Psoas muscle (tissue), 8 donors: ENCODE data around the gene CSRNP2. TPM values are rescaled to one million over a fixed set of nuclear protein-coding genes. Genes with fewer than 3 reads are reported as not detected.

Experiments used
- ATAC-seq, 4 donors: fragments of 200-7000 bp; cut with Tn5 transposase; one replicate each; pipeline ENCODE4 v1.9.1; 2020; ENCODE audit warnings: moderate library complexity in 3 of 4, mild to moderate bottlenecking in 2 of 4
- DNase-seq, 2 donors: peaks; one replicate each; pipeline ENCODE4 v3.0.0-alpha.2; 2020
- H3K27ac ChIP-seq: fragments of 200-600 bp; one replicate; pipeline ENCODE4 v1.8.0; 2022
- H3K27me3 ChIP-seq, 3 donors: fragments of 200-600 bp in 1 of 3; one replicate each; pipeline versions ENCODE4 v1.6.1 to v1.8.0; 2013 to 2022; ENCODE audit warnings: low read length in 2 of 3, mild to moderate bottlenecking in 2 of 3, moderate library complexity in 1 of 3; ENCODE audit not compliant: insufficient read depth in 3 of 3
- H3K36me3 ChIP-seq, 2 donors: fragments of 200-600 bp in 1 of 2; one replicate each; pipeline versions ENCODE4 v1.6.1 to v1.8.0; 2013 to 2022; ENCODE audit warnings: low read depth in 1 of 2, mild to moderate bottlenecking in 1 of 2, moderate library complexity in 1 of 2; ENCODE audit not compliant: insufficient read depth in 1 of 2
- H3K4me1 ChIP-seq: fragments of 200-600 bp; one replicate; pipeline ENCODE4 v1.8.0; 2022
- H3K4me3 ChIP-seq: fragments of 200-600 bp; one replicate; pipeline ENCODE4 v1.8.0; 2022; ENCODE audit warnings: mild to moderate bottlenecking
- H3K9me3 ChIP-seq: fragments of 200-600 bp; one replicate; pipeline ENCODE4 v1.8.0; 2022
- CTCF ChIP-seq: fragments of 200-600 bp; IDR thresholded peaks from one replicate; pipeline ENCODE4 v1.8.0; 2022; ENCODE audit warnings: antibody characterized with exemption
- WGBS, 3 donors: extraction: QIAGEN DNeasy Blood & Tissue Kit; methylation state at CpG; one replicate each; pipeline versions ENCODE4 v1.1.6 to v1.1.7; 2013; 5-methylcytosine and 5-hydroxymethylcytosine counted together
- intact Hi-C, 2 donors: fragments of 100-400 bp; cut with DNase I; formaldehyde crosslinking; loops; one replicate each; pipeline versions ENCODE4 v1.11.0 to v1.14.2; 2022
- polyA plus RNA-seq, 3 donors: library from polyadenylated mRNA; stranded (reverse); fragments of 200-250 nt; gene quantifications; one replicate each; pipeline ENCODE4 v1.2.3, GENCODE V29; 2013
- total RNA-seq, 4 donors: library from RNA; stranded (reverse); fragmentation: NEBNext Ultra II Directional in 2 of 4; extraction: Animal tissue kit (Norgen Biotek cat#: 25700) in 2 of 4; gene quantifications; one replicate each; pipeline versions ENCODE4 v1.2.1 to v1.2.4, GENCODE V29; 2021 to 2023
- donor health status: healthy with polysubstance abuse.
- donor health status: DM: no; HTN: no; CAD: no; lungs with moderate emphysema.
- donor health status: Bipolar disorder and iron deficiency.
- donor health status: healthy.
- donor health status: DM: yes; HTN: yes; CAD: no.
- donor health status: DM: no; HTN: no; CAD: no.
- donor health status: DM: no; HTN: no; CAD: no.
- donor health status: DM: yes; HTN: yes; CAD: no.

The CSRNP2 gene
- total and polyA plus RNA-seq, 7 donors = 9.2 to 50.5 (median 17.9) TPM

- WGBS, 3 donors = 67 to 75% (median 67%) methylated on average over 10 of the region's 10 CpGs
Observed at GRCh38 chr12:51076236-51076930, 7.0 kb downstream of the CSRNP2 start.

GRCh38 chr12:51075390-51075789, 8.0 kb downstream of the CSRNP2 start:
- H3K27me3 ChIP-seq = no peaks in the 10 kb centered on the region
- peaks cover 20% of the 10 kb centered on the region for H3K4me1 ChIP-seq
- peaks cover 4 to 37% of the 10 kb centered on the region in 2 donors for H3K36me3 ChIP-seq
- TF ChIP-seq CTCF = no peak
- H3K9me3 ChIP-seq = no peaks in the 10 kb centered on the region
- WGBS, 3 donors = 85 to 96% (median 86%) methylated on average over 5 of the region's 5 CpGs
- H3K4me3 ChIP-seq = no peak overlapping the region
- DNase-seq (no peak), ATAC-seq (peak; percentile 52 to 66 (median 57))
- H3K27ac ChIP-seq = no peak overlapping the region
- intact Hi-C loops = no loop called here

More at GRCh38 chr12:51076236-51076930, 7.0 kb downstream of the CSRNP2 start:
- H3K4me3 ChIP-seq = no peak overlapping the region
- ATAC-seq = peak; percentile 34 to 66 (median 59)
- no peak overlapping the region for H3K27ac ChIP-seq
- peaks cover 2 to 27% of the 10 kb centered on the region in 2 donors for H3K36me3 ChIP-seq
- H3K27me3 ChIP-seq = no peaks in the 10 kb centered on the region
- H3K9me3 ChIP-seq = no peaks in the 10 kb centered on the region
- peaks cover 20% of the 10 kb centered on the region for H3K4me1 ChIP-seq
- TF ChIP-seq CTCF = no peak
- DNase-seq = no peak
- intact Hi-C loops = no loop called here

GRCh38 chr12:51071663-51072062, 11.7 kb downstream of the CSRNP2 start:
- intact Hi-C loops = no loop called here
- no peak for TF ChIP-seq CTCF
- Histone ChIP-seq H3K27me3 (no peaks in the 10 kb centered on the region), H3K4me1 (peaks cover 13% of the 10 kb centered on the region), H3K4me3 (no peak overlapping the region), H3K9me3 (no peaks in the 10 kb centered on the region), H3K36me3 (peaks cover 8 to 73% of the 10 kb centered on the region in 2 donors), H3K27ac (no peak overlapping the region)
- WGBS, 3 donors = 47 to 85% (median 64%) methylated on average over 2 of the region's 2 CpGs
- no peak for ATAC-seq
- no peak for DNase-seq

GRCh38 chr12:51070004-51070403, 13.4 kb downstream of the CSRNP2 start:
- peak; percentile 26 to 63 (median 40) for ATAC-seq
- H3K27ac ChIP-seq = peak overlapping the region; percentile 36
- no peaks in the 10 kb centered on the region for H3K9me3 ChIP-seq
- TF ChIP-seq CTCF = no peak
- peaks cover 8 to 89% of the 10 kb centered on the region in 2 donors for H3K36me3 ChIP-seq
- WGBS, 3 donors = 81 to 85% (median 82%) methylated on average over 3 of the region's 3 CpGs
- H3K4me3 ChIP-seq = no peak overlapping the region
- no peaks in the 10 kb centered on the region for H3K27me3 ChIP-seq
- peak in 1 of 2 donors; percentile 50 for DNase-seq
- intact Hi-C loops = no loop called here
- H3K4me1 ChIP-seq = no peaks in the 10 kb centered on the region
